Measurements from ENCODE around the gene FLT1.

DNA sequence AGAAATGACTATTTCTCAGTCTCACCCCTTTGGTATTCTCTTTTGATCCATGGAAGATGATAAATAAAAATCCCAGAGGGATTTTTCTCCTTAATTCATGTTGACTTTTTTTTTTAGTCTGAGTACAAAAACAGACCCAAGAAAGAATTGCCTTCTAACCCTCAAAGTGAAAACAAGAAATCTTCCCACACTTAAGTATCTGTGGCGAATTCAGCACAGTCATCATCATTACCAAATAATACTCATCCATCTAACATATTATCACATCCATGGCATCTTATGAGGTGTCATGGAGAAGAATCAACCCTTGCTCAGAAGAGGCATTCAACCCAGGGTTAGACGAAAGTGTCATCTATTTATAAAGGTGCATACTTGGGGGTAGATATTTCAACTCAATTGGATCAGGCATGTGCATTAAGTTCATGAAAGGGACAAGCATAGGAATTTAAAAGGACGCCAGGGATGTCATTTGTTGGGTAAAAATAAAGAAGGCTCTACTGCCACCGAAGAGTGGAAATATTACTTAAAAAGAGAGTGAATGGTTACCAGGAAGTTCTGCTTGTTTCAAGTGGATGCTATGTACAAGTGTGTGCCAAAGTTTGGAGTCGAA is 101.9 kb downstream of the FLT1 start:
- TF ChIP-seq EZH2 (IDR thresholded peaks at IDR 0.05; ENCODE audit: borderline replicate concordance, low read depth, low read length, severe bottlenecking): no peak
- TF ChIP-seq, protein P1, sequence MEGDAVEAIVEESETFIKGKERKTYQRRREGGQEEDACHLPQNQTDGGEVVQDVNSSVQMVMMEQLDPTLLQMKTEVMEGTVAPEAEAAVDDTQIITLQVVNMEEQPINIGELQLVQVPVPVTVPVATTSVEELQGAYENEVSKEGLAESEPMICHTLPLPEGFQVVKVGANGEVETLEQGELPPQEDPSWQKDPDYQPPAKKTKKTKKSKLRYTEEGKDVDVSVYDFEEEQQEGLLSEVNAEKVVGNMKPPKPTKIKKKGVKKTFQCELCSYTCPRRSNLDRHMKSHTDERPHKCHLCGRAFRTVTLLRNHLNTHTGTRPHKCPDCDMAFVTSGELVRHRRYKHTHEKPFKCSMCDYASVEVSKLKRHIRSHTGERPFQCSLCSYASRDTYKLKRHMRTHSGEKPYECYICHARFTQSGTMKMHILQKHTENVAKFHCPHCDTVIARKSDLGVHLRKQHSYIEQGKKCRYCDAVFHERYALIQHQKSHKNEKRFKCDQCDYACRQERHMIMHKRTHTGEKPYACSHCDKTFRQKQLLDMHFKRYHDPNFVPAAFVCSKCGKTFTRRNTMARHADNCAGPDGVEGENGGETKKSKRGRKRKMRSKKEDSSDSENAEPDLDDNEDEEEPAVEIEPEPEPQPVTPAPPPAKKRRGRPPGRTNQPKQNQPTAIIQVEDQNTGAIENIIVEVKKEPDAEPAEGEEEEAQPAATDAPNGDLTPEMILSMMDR (IDR thresholded peaks at IDR 0.05; ENCODE audit: borderline replicate concordance, extremely low read depth, low read length, poor library complexity, severe bottlenecking): no peak

Measured in DND-41 (cell line).